ENCODE data around the gene EFCAB6.

The EFCAB6 gene

GRCh38 chr22:43526946-43527345 lies 285.2 kb downstream of the EFCAB6 start:
- in situ Hi-C loops (cut with MboI; ENCODE audit: low sequenced_read_pairs, unreplicated experiment): no loop called here
- DNase-seq (ENCODE audit: low spot score): no peak
- no peak for TF ChIP-seq CTCF (IDR thresholded peaks at IDR 0.05; ENCODE audit: borderline replicate concordance, control extremely low read depth, extremely low read depth, insufficient read depth, missing control alignments)

GRCh38 chr22:43526117-43526655 lies 285.9 kb downstream of the EFCAB6 start:
- TF ChIP-seq CTCF (IDR thresholded peaks at IDR 0.05; ENCODE audit: borderline replicate concordance, control extremely low read depth, extremely low read depth, insufficient read depth, missing control alignments): no peak
- in situ Hi-C loops (cut with MboI; ENCODE audit: low sequenced_read_pairs, unreplicated experiment): no loop called here
- no peak for DNase-seq (ENCODE audit: low spot score)

DNA sequence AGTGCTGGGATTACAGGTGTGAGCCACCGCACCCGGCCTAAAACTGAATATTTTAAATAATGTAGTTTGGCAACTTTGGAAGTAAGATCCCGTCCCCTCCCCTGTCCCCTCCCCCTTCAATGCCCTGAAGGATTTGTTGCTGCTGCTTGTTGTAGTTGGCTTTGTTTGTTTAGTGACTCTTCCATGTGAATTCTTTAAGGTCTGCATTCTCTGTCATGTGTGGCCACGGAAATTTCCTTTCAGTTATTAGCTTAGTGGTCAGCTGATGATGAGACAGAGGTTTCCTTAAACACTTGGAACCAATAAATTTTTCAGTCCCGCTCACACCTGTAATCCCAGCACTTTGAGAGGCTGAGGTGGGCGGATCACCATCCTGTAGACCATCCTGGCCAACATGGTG lies 290.4 kb downstream of the EFCAB6 start:
- no peak for TF ChIP-seq CTCF (IDR thresholded peaks at IDR 0.05; ENCODE audit: borderline replicate concordance, control extremely low read depth, extremely low read depth, insufficient read depth, missing control alignments)
- in situ Hi-C loops (cut with MboI; ENCODE audit: low sequenced_read_pairs, unreplicated experiment): no loop called here
- no peak for DNase-seq (ENCODE audit: low spot score)

DNA sequence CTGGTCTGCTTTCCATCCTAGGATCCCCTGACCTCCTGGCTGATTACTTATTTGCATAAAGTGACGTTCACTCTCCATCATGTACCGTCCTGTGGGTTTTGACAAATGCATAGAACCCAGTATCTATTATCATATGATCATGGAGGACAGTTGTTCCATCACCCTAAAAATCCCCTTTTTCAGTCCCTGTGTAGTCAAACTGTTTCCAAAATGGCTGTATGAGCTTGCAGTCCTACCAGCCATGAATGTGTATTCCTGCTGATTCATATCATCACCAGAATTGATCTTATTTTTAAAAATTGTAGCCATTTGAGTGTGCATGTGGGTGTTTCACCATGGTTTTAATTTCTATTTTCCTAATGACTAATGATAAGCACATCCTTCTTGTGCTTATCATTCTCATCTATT lies 291.5 kb downstream of the EFCAB6 start:
- no peak for TF ChIP-seq CTCF (IDR thresholded peaks at IDR 0.05; ENCODE audit: borderline replicate concordance, control extremely low read depth, extremely low read depth, insufficient read depth, missing control alignments)
- peak; percentile 57 for DNase-seq (ENCODE audit: low spot score)
- in situ Hi-C loops (cut with MboI; ENCODE audit: low sequenced_read_pairs, unreplicated experiment): no loop called here

- DNase-seq (ENCODE audit: low spot score): no peak
- TF ChIP-seq CTCF (IDR thresholded peaks at IDR 0.05; ENCODE audit: borderline replicate concordance, control extremely low read depth, extremely low read depth, insufficient read depth, missing control alignments): no peak
- in situ Hi-C loops (cut with MboI; ENCODE audit: low sequenced_read_pairs, unreplicated experiment): no loop called here
Observed at GRCh38 chr22:43516996-43517635, 295.0 kb downstream of the EFCAB6 start.

DNA sequence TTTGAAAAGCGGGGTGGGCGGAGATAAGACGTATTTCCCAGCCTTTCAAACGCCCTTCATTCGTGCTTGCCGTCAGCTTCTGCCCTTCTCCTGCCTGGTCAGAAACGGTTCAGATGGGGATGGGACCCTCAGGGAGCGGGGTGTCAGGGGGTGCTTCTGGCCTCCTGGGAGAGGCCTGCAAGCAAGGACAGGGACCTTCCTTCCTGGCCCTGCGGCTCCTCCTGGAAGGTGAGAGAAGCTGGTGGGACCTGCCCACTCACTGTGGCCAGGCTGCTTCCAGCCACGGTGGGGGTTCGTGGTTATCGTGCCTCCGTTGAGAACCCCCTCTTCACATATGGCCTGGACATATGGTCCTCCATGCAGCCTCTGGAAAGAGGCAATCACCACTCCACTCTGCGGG lies 295.7 kb downstream of the EFCAB6 start:
- no peak for TF ChIP-seq CTCF (IDR thresholded peaks at IDR 0.05; ENCODE audit: borderline replicate concordance, control extremely low read depth, extremely low read depth, insufficient read depth, missing control alignments)
- no peak for DNase-seq (ENCODE audit: low spot score)
- in situ Hi-C loops (cut with MboI; ENCODE audit: low sequenced_read_pairs, unreplicated experiment): no loop called here
